NCI-H2107 (cell line): Measurements from ENCODE around the gene RRAS.
A peak's percentile ranks its signal among the peaks of the same experiment; 100 is the strongest.

ENCODE experiments used
- DNase-seq: peaks from one replicate; lab custom pipeline; 2025; lab: John Stamatoyannopoulos, UW

Gene RRAS

GRCh38 chr19:49677231-49677900, 37.4 kb upstream of the RRAS start, which contains the start of gene PRMT1:
Gene PRMT1, plus strand, starts transcription at chr19:49677271. Its CDS starts 10 bp downstream, at chr19:49677281.
- DNase-seq: no peak

DNA sequence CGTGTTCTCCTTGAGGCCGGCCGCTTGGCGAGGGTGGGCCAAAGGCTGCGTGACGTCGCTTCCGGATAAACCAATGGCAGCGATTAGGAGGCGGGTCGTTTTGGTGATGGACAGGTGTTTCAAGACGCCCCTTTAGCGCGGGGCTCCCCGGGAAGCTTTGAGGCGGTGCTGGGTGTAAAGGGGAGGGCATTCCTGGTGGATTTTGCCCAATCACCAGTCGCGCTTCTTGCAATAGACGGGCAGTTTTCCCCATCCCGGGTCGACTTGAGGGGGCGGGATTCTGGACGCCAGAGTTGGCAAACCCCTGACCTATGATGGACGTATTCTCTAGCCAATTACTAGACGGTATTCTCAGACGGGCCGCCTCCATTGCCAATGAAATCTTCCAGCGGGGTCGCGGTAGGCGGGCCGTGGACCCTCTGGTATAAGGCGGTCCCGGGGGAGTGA, 36.9 kb upstream of the RRAS start:
- DNase-seq: peak; percentile 100

- no peak for DNase-seq
Observed at GRCh38 chr19:49676136-49676783, 36.3 kb upstream of the RRAS start.

- no peak for DNase-seq
Observed at GRCh38 chr19:49672131-49672919, 32.4 kb upstream of the RRAS start.

DNA sequence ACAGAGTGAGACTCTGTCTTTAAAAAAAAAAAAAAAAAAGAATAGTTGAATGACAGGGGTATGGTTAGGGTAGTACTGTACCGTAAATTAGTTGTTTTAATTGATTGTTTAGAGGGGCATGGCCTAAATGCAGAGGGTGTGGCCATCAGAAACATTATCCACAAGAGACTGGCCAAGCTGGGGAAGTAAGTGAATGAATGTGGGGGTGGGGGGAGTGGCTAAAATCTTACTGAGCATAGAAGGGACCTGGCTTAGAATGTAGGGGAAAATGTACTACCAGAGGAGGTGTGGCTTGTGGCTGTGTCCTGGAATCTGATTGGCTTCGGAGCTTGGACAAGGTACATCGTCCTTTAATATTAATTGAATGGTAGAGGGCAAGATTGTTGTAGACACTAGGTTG, 29.6 kb upstream of the RRAS start:
- no peak for DNase-seq

DNA sequence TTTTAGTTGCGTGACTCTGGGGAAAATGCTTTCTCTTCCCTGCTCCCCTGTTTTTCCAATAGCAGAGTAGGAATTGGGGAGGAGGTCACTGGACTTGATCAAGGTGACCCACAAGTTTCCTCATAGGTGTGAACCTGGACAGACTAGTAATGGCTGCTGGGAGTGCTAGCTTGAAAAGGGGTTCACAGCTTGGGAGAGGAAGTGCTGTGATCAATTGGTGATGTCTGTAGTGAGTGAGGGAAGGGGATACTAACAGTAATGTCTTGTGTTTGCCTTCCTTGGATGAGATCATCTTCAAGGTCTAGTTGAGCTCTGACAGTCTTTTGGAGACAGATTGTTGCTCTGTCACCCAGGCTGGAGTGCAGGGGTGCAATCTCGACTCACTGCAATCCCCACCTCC, 27.5 kb upstream of the RRAS start:
- no peak for DNase-seq

- no peak for DNase-seq
Observed at GRCh38 chr19:49666120-49666444, 26.1 kb upstream of the RRAS start.

- peak; percentile 92 for DNase-seq
Observed at GRCh38 chr19:49665351-49666119, 25.6 kb upstream of the RRAS start, which contains the start of the genes BCL2L12 and IRF3. Gene BCL2L12, plus strand, starts transcription at chr19:49665933. Its CDS starts 760 bp downstream, at chr19:49666693. Gene IRF3, minus strand, starts transcription at chr19:49665857. Its CDS starts 1,019 bp downstream, at chr19:49664838.

GRCh38 chr19:49665036-49665350, 25.1 kb upstream of the RRAS start:
- DNase-seq: no peak

DNA sequence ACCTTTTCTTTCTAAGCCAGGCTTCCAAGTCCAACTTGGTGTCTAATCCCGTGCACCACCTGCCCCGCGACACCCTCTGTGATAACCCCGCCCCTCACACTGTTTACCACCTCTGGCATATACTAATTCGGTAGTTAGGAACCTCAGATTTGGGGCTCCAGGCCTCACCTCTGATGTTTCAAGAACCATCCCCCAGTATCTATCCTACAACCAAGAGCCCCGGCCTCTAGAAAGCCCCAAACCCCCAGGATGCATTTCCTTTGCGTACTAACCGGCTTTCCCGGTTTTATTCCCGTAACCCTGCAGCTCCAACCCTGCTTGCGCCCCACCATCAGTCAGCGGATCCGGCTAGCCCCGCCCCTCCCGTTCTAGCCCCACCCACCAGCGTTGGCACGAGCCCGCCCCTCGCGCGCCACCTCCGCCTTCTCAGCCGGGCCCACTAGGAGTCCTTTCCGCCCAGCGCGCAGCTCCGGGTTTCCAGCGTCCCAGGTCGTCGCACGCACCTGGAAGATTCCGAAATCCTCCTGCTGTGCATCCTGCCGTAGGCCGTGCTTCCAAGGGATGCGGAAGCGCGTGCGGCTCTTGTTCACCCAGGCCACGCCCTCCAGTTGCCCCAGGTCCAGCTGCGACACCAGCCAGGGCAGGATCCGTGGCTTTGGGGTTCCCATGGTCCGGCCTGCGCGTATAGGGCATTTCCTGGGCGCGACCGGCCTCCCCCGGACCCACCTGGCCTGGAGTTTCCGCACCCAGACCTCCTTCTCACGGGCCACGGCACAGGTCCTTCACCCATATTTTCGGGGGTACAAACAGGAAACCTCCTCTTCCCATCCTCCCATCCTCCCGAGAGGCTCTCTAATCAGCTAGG, 24.5 kb upstream of the RRAS start:
- peak; percentile 69 for DNase-seq

DNA sequence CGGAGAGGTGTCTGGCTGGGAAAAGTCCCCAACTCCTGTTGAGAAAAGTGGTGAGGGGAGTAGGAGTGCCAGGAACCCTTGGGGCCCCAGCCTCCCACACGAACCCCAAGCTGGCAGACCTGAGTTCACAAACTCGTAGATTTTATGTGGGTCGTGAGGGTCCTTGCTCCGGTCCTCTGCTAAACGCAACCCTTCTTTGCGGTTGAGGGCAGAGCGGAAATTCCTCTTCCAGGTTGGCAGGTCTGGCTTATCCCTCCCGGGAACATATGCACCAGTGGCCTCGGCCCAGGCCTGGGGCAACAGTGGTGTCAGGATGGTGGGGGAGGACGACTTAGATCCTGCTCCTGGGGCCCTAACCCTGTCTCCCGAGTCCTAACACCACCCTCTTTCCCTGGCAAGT, 23.3 kb upstream of the RRAS start:
- no peak for DNase-seq

DNA sequence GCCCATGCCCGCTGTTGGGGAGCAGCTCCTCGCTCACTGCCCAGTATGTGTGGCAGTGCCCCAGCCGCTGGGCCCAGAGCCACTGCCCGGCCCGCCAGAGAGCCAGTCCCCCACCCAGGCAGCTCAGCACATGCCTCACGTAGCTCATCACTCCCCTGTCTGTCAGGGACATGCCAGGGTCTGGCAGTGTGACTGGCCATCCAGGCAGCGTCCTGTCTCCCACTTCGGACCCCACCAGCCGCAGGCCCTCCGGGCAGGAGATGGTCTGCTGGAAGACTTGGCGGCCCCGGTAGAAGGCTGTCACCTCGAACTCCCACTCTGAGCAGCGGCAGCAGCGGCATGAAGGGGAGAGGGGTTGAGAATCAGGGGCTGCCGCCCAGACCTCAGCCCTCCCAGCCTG, 22.1 kb upstream of the RRAS start:
- no peak for DNase-seq

DNA sequence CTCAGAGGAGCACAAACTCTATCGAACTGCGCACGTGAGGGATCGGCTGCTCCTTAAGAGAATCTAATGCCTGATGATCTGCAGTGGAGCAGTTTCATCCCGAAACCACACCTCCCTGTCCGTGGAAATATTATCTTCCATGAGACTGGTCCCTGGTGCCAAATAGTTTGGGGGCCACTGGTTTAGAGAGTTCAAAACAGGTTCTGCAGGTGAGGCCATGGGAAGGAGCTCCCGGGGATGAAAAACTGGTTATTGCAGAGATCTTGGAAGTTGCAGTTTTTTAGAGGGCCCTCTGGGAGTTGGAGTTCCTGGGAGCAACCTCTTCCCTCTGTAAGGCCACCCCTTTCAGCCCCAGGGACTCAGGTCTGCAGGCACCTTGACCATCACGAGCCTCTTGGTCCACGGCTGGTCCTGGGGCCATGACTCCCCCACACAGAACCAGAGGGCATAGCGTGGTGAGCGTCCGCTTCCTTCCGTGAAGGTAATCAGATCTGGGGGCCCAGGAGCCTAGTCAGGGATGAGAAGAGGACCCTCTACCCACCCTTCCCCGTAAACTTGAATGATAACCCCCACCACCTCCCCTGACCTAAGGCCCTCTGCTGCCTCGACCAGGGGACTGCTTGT, 20.5 kb upstream of the RRAS start:
- no peak for DNase-seq

- DNase-seq: no peak
Observed at GRCh38 chr19:49658566-49659442, 18.9 kb upstream of the RRAS start.

- DNase-seq: no peak
Observed at GRCh38 chr19:49658139-49658517, 18.2 kb upstream of the RRAS start.

GRCh38 chr19:49657493-49658138, 17.7 kb upstream of the RRAS start:
- no peak for DNase-seq

DNA sequence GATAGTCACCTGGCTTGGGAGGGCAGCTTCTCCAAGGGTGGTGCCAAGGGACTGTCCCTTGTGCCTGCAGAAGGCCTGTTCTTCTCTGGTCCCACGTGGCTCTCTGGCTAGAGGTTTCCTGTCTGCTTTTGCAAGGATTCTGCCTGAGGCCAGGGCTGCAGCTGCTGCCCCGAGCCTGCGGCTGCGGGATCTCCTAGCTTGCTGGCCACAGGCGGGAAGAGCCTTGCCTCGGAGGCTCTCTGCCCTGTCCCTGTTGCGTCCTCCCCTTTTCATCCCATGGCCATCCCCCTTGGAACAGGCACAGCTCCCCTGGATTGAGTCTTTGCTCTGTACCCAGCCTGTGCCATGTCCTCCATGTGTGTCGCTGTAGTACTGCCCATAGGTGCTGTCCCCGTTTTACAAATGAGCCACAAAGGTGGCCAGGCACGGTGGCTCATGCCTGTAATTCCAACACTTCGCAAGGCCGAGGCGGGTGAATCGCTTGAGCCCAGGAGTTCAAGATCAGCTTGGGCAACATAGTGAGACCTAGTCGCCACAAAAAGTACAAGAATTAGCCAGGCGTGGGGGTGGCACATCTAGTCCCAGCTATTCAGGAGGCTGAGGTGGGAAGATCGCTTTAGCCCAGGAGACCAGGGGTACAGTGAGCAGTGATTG, 16.6 kb upstream of the RRAS start:
- DNase-seq: no peak

- no peak for DNase-seq
Observed at GRCh38 chr19:49655570-49656455, 15.9 kb upstream of the RRAS start.
